Measurements from ENCODE around the gene OBP2A.

DNA sequence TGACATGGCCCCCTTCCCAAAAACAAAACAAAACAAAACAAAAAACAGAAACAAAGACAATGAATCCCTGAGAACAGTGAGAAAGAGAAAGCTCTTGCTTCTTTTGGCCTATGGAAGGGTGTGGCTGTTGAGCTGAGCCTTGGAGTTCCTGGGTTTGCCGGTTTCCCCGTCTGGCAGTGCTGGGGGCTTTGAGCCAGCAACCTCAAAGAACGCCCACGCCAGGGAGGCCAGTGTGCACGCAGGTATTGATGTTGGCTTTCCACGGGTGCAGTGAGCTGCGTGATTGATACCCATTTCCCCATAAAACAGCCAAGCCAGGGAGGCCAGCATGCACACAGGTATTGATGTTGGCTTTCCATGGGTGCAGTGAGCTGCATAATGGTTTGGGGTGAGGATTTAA lies 33.0 kb upstream of the OBP2A start:
- TF ChIP-seq EZH2 (IDR thresholded peaks at IDR 0.05; ENCODE audit: borderline replicate concordance, low read length) (no peak), CTCF (IDR thresholded peaks at IDR 0.05; ENCODE audit: low read length) (no peak)

Measured in OCI-LY1 (cell line).